IMR-90 (cell line): ENCODE measurements around the gene PTPRF.

Source experiments
- POLR2A ChIP-seq: IDR thresholded peaks from 2 replicates; pipeline ENCODE4 v1.6.1; 2012; ENCODE audit warnings: mild to moderate bottlenecking, low read depth, low read length
- RFX5 ChIP-seq: IDR thresholded peaks from 2 replicates; pipeline ENCODE4 v1.8.0; 2012; ENCODE audit warnings: low read depth, mild to moderate bottlenecking, low read length, moderate library complexity
- SMC3 ChIP-seq: fragments of 150-350 bp; IDR thresholded peaks from 2 replicates; pipeline ENCODE4 v1.6.1; 2016; ENCODE audit warnings: low read depth, mild to moderate bottlenecking, antibody characterized with exemption, low read length, moderate library complexity
- TF ChIP-seq, protein P1 (sequence below): conservative IDR thresholded peaks from 2 replicates; pipeline ENCODE4 v1.5.1; 2012; ENCODE audit warnings: mild to moderate bottlenecking, low read depth, low read length, improper control_type of control experiment
- TF ChIP-seq, protein P2 (sequence below): fragments of 150-350 bp; IDR thresholded peaks from 2 replicates; pipeline ENCODE4 v1.6.1; 2016; ENCODE audit warnings: low read depth, mild to moderate bottlenecking, low read length, moderate library complexity, borderline replicate concordance

DNA sequence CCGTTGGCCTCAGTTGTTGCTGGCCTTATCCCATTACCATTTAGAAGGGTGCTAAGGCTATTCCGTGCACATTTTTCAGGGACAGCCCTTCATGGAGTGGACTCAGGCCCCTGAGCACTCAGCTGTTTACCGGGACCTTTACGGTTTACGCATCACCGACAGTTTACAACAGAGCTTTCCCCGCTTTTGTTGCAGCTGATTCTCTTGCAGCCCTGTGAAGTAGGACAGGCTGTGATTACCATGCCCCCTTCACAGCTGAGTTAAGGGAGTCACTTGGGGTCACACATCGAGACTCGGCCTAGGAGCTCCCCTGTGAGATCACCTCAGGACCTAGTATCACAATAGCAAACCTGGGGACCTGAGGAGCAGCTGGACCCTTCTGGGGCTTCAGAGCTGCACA, 41.9 kb downstream of the PTPRF start:
- TF ChIP-seq, protein P1, sequence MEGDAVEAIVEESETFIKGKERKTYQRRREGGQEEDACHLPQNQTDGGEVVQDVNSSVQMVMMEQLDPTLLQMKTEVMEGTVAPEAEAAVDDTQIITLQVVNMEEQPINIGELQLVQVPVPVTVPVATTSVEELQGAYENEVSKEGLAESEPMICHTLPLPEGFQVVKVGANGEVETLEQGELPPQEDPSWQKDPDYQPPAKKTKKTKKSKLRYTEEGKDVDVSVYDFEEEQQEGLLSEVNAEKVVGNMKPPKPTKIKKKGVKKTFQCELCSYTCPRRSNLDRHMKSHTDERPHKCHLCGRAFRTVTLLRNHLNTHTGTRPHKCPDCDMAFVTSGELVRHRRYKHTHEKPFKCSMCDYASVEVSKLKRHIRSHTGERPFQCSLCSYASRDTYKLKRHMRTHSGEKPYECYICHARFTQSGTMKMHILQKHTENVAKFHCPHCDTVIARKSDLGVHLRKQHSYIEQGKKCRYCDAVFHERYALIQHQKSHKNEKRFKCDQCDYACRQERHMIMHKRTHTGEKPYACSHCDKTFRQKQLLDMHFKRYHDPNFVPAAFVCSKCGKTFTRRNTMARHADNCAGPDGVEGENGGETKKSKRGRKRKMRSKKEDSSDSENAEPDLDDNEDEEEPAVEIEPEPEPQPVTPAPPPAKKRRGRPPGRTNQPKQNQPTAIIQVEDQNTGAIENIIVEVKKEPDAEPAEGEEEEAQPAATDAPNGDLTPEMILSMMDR: no peak
- TF ChIP-seq SMC3 (no peak), RFX5 (no peak), POLR2A (no peak)
- TF ChIP-seq, protein P2, sequence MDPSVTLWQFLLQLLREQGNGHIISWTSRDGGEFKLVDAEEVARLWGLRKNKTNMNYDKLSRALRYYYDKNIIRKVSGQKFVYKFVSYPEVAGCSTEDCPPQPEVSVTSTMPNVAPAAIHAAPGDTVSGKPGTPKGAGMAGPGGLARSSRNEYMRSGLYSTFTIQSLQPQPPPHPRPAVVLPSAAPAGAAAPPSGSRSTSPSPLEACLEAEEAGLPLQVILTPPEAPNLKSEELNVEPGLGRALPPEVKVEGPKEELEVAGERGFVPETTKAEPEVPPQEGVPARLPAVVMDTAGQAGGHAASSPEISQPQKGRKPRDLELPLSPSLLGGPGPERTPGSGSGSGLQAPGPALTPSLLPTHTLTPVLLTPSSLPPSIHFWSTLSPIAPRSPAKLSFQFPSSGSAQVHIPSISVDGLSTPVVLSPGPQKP: no peak
